GM18502 (cell line): ENCODE data around the gene C12orf56.
"Not testable (repeated sequence)": the region's sequence is repeated elsewhere in the genome, so short reads cannot be mapped to it uniquely, and the experiment has no call there.

ENCODE experiments used
- ATAC-seq: cut with Tn5 transposase; IDR thresholded peaks from one replicate; pipeline ENCODE4 v1.9.1; 2021; ENCODE audit warnings: mild to moderate bottlenecking; ENCODE audit not compliant: unreplicated experiment, poor library complexity

The C12orf56 gene

GRCh38 chr12:64252681-64253080 is 137.9 kb downstream of the C12orf56 start:
- no peak for ATAC-seq

- ATAC-seq: no peak
Observed at GRCh38 chr12:64243809-64244208, 146.7 kb downstream of the C12orf56 start.

GRCh38 chr12:64240781-64241180 is 149.8 kb downstream of the C12orf56 start:
- ATAC-seq: no peak

- no peak for ATAC-seq
Observed at GRCh38 chr12:64237382-64237781, 153.2 kb downstream of the C12orf56 start.

- no peak for ATAC-seq
Observed at GRCh38 chr12:64236549-64236948, 154.0 kb downstream of the C12orf56 start.

GRCh38 chr12:64232196-64232595 is 158.4 kb downstream of the C12orf56 start:
- no peak for ATAC-seq

- no peak for ATAC-seq
Observed at GRCh38 chr12:64229796-64230195, 160.8 kb downstream of the C12orf56 start.

- no peak for ATAC-seq
Observed at GRCh38 chr12:64229240-64229639, 161.3 kb downstream of the C12orf56 start.

GRCh38 chr12:64225626-64226025 is 164.9 kb downstream of the C12orf56 start:
- ATAC-seq: no peak

GRCh38 chr12:64222009-64222765 is 168.4 kb downstream of the C12orf56 start, which contains the start of gene KICS2:
KICS2 (minus strand) TSS chr12:64222296; CDS start chr12:64222237, 59 bp downstream.
- ATAC-seq: peak; percentile 96

GRCh38 chr12:64221651-64222008 is 168.9 kb downstream of the C12orf56 start:
- peak; percentile 33 for ATAC-seq

- ATAC-seq: no peak
Observed at GRCh38 chr12:64220046-64220445, 170.5 kb downstream of the C12orf56 start.

GRCh38 chr12:64219145-64219544 is 171.4 kb downstream of the C12orf56 start:
- ATAC-seq: no peak

GRCh38 chr12:64218597-64218996 is 172.0 kb downstream of the C12orf56 start:
- no peak for ATAC-seq

GRCh38 chr12:64217643-64218042 is 172.9 kb downstream of the C12orf56 start:
- not testable (repeated sequence) for ATAC-seq

- no peak for ATAC-seq
Observed at GRCh38 chr12:64216239-64216638, 174.3 kb downstream of the C12orf56 start.
